Limb (tissue), 2 donors: ENCODE results near the gene B4GALT4.

Experiments used
- DNase-seq, 2 donors: peaks; one replicate each; pipeline ENCODE4 v3.0.0-alpha.2; 2016; ENCODE audit errors: extremely low spot score in 2 of 2

Gene B4GALT4

GRCh38 chr3:119237299-119237698 is 3.4 kb downstream of the B4GALT4 start:
- no peak for DNase-seq

GRCh38 chr3:119236756-119237155 is 3.9 kb downstream of the B4GALT4 start:
- no peak for DNase-seq

- no peak for DNase-seq
These were observed 5.5 kb downstream of the B4GALT4 start for GRCh38 chr3:119235151-119235550.

GRCh38 chr3:119234610-119235009 is 6.1 kb downstream of the B4GALT4 start:
- no peak for DNase-seq

GRCh38 chr3:119230745-119231144 is 9.9 kb downstream of the B4GALT4 start:
- DNase-seq, result no peak

- no peak for DNase-seq
These were observed 10.6 kb downstream of the B4GALT4 start for GRCh38 chr3:119230071-119230470.

- DNase-seq, result no peak
These were observed 11.5 kb downstream of the B4GALT4 start for GRCh38 chr3:119229190-119229589.

- no peak for DNase-seq
These were observed 12.1 kb downstream of the B4GALT4 start for GRCh38 chr3:119228373-119229145.

- DNase-seq, result no peak
These were observed 13.4 kb downstream of the B4GALT4 start for GRCh38 chr3:119227070-119227850.

GRCh38 chr3:119225121-119225520 is 15.6 kb downstream of the B4GALT4 start:
- DNase-seq, result no peak

- DNase-seq, result no peak
These were observed 17.2 kb downstream of the B4GALT4 start for GRCh38 chr3:119223511-119223910.

- DNase-seq, result no peak
These were observed 18.3 kb downstream of the B4GALT4 start for GRCh38 chr3:119222391-119222790.

GRCh38 chr3:119221779-119222320 is 18.8 kb downstream of the B4GALT4 start:
- DNase-seq, result no peak

GRCh38 chr3:119220970-119221667 is 19.6 kb downstream of the B4GALT4 start:
- no peak for DNase-seq

- DNase-seq, result no peak
These were observed 20.5 kb downstream of the B4GALT4 start for GRCh38 chr3:119220198-119220597.

GRCh38 chr3:119219069-119219468 is 21.6 kb downstream of the B4GALT4 start:
- DNase-seq, result no peak

GRCh38 chr3:119211803-119212202 is 28.9 kb downstream of the B4GALT4 start:
- no peak for DNase-seq

- no peak for DNase-seq
These were observed 29.5 kb downstream of the B4GALT4 start for GRCh38 chr3:119211193-119211592.

GRCh38 chr3:119207512-119207875 is 33.2 kb downstream of the B4GALT4 start:
- no peak for DNase-seq

- DNase-seq, result no peak
These were observed 33.8 kb downstream of the B4GALT4 start for GRCh38 chr3:119206611-119207511.

- DNase-seq, result no peak
These were observed 35.0 kb downstream of the B4GALT4 start for GRCh38 chr3:119205685-119206084.
